ENCODE data around the gene CASP8. TPM values are rescaled to one million over a fixed set of nuclear protein-coding genes. Genes with fewer than 3 reads are reported as not detected.

Gene CASP8
- total and polyA plus RNA-seq, 2 donors (not counting 3 experiments of a cell fraction or from before 2014, with no cell fraction given) = 5.3 to 5.8 TPM

- H2AFZ ChIP-seq (ENCODE audit: low read depth, low read length) = no peak overlapping the region
- intact Hi-C loops (cut with micrococcal nuclease) (no loop called here), dilution Hi-C loops (cut with MboI; ENCODE audit: extremely low pct_ligation_motif_present, low sequenced_read_pairs) (no loop called here)
- DNase-seq (ENCODE audit: low read depth, low spot score) = no peak
- no peaks in the 10 kb centered on the region for H3K36me3 ChIP-seq (ENCODE audit: control insufficient read depth in 2 of 2, extremely low read depth in 1 of 2, insufficient read depth in 2 of 2, low read length in 2 of 2)
- ChIA-PET CTCF (no interaction called here), POLR2A (no interaction called here)
- no peaks in the 10 kb centered on the region for H3K9me1 ChIP-seq (replicated peaks; ENCODE audit: control insufficient read depth, extremely low read depth, insufficient read depth, low read length)
- H3K27ac ChIP-seq (ENCODE audit: insufficient read depth, low read depth, low read length) = no peak overlapping the region
- FAIRE-seq = no peak
- no peaks in the 10 kb centered on the region for H4K20me1 ChIP-seq (replicated peaks; ENCODE audit: control insufficient read depth, extremely low read depth, insufficient read depth, low read length)
- BruUV-seq (replicated peaks) = no TSS peak
- no peak overlapping the region for H3K4me2 ChIP-seq (ENCODE audit: insufficient read depth, low read length)
- H3K4me1 ChIP-seq (ENCODE audit: control insufficient read depth, extremely low read depth, insufficient read depth, low read length) = no peaks in the 10 kb centered on the region
- H3K9me3 ChIP-seq (replicated peaks; ENCODE audit: control insufficient read depth, insufficient read depth, low read length) = no peaks in the 10 kb centered on the region
- no peaks in the 10 kb centered on the region for H3K27me3 ChIP-seq (ENCODE audit: control insufficient read depth in 2 of 2, insufficient read depth in 2 of 2, low read length in 2 of 2)
- TF ChIP-seq POLR2AphosphoS5 (IDR thresholded peaks at IDR 0.05; ENCODE audit: insufficient read depth, low read depth, low read length) = no peak
- no peak for TF ChIP-seq FOS (IDR thresholded peaks at IDR 0.05; ENCODE audit: borderline replicate concordance, insufficient read depth, low read length)
- no peak for TF ChIP-seq MYC (IDR thresholded peaks at IDR 0.05; ENCODE audit: low read depth, low read length)
- no peak for TF ChIP-seq JUN (IDR thresholded peaks at IDR 0.05; ENCODE audit: borderline replicate concordance, insufficient read depth, insufficient read length, low read depth)
- TF ChIP-seq MAX (IDR thresholded peaks at IDR 0.05; ENCODE audit: insufficient read depth, insufficient read length) = no peak
- no peak for TF ChIP-seq POLR2A (IDR thresholded peaks at IDR 0.05; ENCODE audit: low read depth, low read length)
- no peak for TF ChIP-seq GATA2 (IDR thresholded peaks at IDR 0.05; ENCODE audit: insufficient read depth, insufficient read length, low read depth, low read length)
- no peak for TF ChIP-seq CTCF (IDR thresholded peaks at IDR 0.05; ENCODE audit: extremely low read depth in 1 of 2, insufficient read depth in 1 of 2, low read depth in 1 of 2, low read length in 2 of 2)
- TF ChIP-seq EZH2 (IDR thresholded peaks at IDR 0.05; ENCODE audit: borderline replicate concordance, low read depth, low read length, severe bottlenecking) = no peak
- no peak overlapping the region for H3K9ac ChIP-seq (replicated peaks; ENCODE audit: extremely low read depth, insufficient read depth, low read length)
- H3K79me2 ChIP-seq (ENCODE audit: control insufficient read depth, insufficient read depth, low read length) = no peaks in the 10 kb centered on the region
- H3K4me3 ChIP-seq (replicated peaks in 1 of 3; ENCODE audit: insufficient read depth in 1 of 3, low read depth in 1 of 3, low read length in 3 of 3) = no peak overlapping the region
These were observed 59.2 kb downstream of the CASP8 start for GRCh38 chr2:201319511-201319910.
